ENCODE data around the gene MINDY1.

DNA sequence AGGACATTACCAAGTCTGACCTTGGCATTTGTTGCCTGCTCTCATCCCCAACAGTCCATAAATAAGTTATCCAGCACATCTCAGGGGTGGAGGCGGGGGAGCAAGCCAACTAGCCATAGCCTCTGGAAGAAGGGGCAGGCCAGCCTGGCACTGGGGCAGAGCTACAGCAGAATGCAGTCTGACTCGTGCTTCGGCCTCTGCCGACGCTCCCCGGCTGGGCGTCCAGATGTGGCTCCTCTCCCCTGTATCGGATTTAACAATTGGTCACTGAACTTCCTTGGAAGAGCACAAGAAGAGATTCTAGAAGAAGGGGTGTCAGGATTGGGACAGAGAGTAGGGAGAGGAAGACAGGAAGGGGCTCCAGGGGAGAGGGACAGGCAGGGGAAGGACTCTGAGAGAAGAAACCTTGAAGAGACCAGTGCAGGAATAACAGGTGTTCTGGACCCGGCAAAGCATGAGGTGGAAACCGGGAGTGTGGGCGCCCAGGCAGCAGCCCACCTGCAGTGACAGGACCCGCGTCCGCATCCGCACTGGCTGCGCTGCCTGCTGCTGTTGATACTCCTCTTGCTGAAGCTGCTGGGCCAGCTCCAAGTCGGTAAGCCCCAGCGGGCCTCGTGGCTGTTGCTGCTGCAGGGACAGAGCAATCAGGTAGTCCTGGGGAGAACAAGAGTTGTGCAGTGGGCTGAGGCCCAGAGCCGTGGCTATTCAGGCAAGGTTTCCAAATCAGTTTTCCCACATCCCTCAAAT lies 9.4 kb downstream of the MINDY1 start:
- TF ChIP-seq, protein P1, sequence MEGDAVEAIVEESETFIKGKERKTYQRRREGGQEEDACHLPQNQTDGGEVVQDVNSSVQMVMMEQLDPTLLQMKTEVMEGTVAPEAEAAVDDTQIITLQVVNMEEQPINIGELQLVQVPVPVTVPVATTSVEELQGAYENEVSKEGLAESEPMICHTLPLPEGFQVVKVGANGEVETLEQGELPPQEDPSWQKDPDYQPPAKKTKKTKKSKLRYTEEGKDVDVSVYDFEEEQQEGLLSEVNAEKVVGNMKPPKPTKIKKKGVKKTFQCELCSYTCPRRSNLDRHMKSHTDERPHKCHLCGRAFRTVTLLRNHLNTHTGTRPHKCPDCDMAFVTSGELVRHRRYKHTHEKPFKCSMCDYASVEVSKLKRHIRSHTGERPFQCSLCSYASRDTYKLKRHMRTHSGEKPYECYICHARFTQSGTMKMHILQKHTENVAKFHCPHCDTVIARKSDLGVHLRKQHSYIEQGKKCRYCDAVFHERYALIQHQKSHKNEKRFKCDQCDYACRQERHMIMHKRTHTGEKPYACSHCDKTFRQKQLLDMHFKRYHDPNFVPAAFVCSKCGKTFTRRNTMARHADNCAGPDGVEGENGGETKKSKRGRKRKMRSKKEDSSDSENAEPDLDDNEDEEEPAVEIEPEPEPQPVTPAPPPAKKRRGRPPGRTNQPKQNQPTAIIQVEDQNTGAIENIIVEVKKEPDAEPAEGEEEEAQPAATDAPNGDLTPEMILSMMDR (IDR thresholded peaks at IDR 0.05), result no peak
- no peak for TF ChIP-seq POLR2AphosphoS5 (IDR thresholded peaks at IDR 0.05)

Data from sigmoid colon (tissue), 4 donors.